NB4 (cell line): ENCODE data around the gene ZNF296.

Experiments used
- DNase-seq: peaks from one replicate; pipeline ENCODE4 v3.0.0; 2010; ENCODE audit warnings: low read depth
- H3K4me3 ChIP-seq: one replicate; pipeline ENCODE4 v1.5.1; 2011; ENCODE audit warnings: mild to moderate bottlenecking, low read depth, low read length, moderate library complexity
- CTCF ChIP-seq: IDR thresholded peaks from one replicate; pipeline ENCODE4 v1.5.1; 2012; ENCODE audit warnings: low read depth, low read length
- MAX ChIP-seq: IDR thresholded peaks from 2 replicates; pipeline ENCODE4 v1.6.1; 2011; ENCODE audit warnings: low read depth, low read length
- MYC ChIP-seq: IDR thresholded peaks from 2 replicates; pipeline ENCODE4 v1.6.1; 2011; ENCODE audit warnings: low read depth, low read length
- POLR2A ChIP-seq: IDR thresholded peaks from 2 replicates; pipeline ENCODE4 v1.6.1; 2011; ENCODE audit warnings: mild to moderate bottlenecking; ENCODE audit not compliant: insufficient read length; ENCODE audit errors: extremely low read depth

The ZNF296 gene

GRCh38 chr19:45094137-45094536 lies 17.9 kb upstream of the ZNF296 start:
- DNase-seq: no peak
- TF ChIP-seq POLR2A (no peak), CTCF (no peak), MYC (no peak), MAX (no peak)

GRCh38 chr19:45092747-45093678 lies 16.7 kb upstream of the ZNF296 start, which contains the start of gene PPP1R37:
TSS of gene PPP1R37 (plus strand) at chr19:45093179. CDS start at chr19:45093326, 147 bp downstream.
- H3K4me3 ChIP-seq: peak within 1 kb of the TSS; percentile 83
- no peak for TF ChIP-seq POLR2A
- TF ChIP-seq CTCF: no peak
- TF ChIP-seq MAX: no peak
- TF ChIP-seq MYC: no peak; the same call in 1 of the 2 replicates
- peak; percentile 88 for DNase-seq

More at GRCh38 chr19:45094137-45094536, 17.9 kb upstream of the ZNF296 start:
- peak overlapping the region; percentile 83 for H3K4me3 ChIP-seq

GRCh38 chr19:45091031-45091923 lies 15.0 kb upstream of the ZNF296 start:
- no peak for DNase-seq
- TF ChIP-seq MAX (no peak), MYC (no peak), CTCF (no peak), POLR2A (no peak)
- no peak overlapping the region for H3K4me3 ChIP-seq

GRCh38 chr19:45090606-45091005 lies 14.3 kb upstream of the ZNF296 start:
- no peak for DNase-seq
- H3K4me3 ChIP-seq: no peak overlapping the region
- no peak for TF ChIP-seq MYC
- no peak for TF ChIP-seq POLR2A
- no peak for TF ChIP-seq CTCF
- no peak for TF ChIP-seq MAX

- no peak for TF ChIP-seq CTCF
- no peak for TF ChIP-seq POLR2A
- TF ChIP-seq MYC: no peak
- TF ChIP-seq MAX: no peak
- no peak overlapping the region for H3K4me3 ChIP-seq
- no peak for DNase-seq
Measured at GRCh38 chr19:45090034-45090433, 13.8 kb upstream of the ZNF296 start.
